ENCODE measurements around the gene CPVL.

The CPVL gene

DNA sequence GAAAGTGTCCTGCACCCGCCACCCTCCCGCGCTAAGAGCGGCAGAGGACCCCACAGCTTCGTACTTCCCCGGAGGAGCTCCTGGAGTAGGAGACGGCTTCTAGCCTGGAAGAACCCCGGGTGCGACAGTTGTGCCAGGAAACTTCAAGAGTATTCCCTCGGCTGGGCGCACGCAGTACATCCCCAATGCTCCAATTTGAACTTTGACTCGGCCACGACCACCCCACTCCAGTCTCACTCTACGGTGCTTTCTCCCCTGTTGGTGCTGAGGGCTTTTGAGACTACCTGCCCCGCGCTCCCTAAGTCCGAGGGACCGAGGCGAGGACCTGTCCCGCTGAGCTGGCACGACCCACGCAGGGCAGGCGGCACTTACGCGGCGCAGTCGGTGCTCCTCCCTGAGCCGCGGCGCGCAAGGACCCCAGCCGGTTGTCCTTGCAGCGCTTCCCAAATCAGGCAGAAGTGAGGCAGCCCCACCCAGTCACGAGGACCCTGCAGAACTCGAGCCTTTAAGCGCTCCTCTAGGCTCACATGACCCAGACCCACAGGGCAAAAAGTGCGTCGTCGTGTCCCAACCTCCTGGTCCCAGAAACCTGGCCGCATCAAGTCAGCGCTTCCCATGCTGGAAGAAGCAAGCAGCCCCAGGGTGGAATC is at the start of gene CPVL:
Gene CPVL (minus strand): TSS at position 481 of the 650 bp plus-strand sequence. CDS start 25,476 bp downstream, outside the sequence.
- H3K4me1 ChIP-seq (ENCODE audit: control insufficient read depth, insufficient read depth, low read length) = peaks cover 3% of the 10 kb centered on the region
- peaks cover 7% of the 10 kb centered on the region for H3K27me3 ChIP-seq (ENCODE audit: control insufficient read depth, insufficient read depth, low read length)
- no peak within 1 kb of the TSS for H3K9ac ChIP-seq (ENCODE audit: low read length)
- peak within 1 kb of the TSS; percentile 54 for H3K4me3 ChIP-seq (ENCODE audit: low read length)
- H3K36me3 ChIP-seq (ENCODE audit: control insufficient read depth, insufficient read depth, low read length) = no peaks in the 10 kb centered on the region
- H3K27ac ChIP-seq (ENCODE audit: low read depth, low read length) = no peak within 1 kb of the TSS

- Histone ChIP-seq H3K27ac (ENCODE audit: low read depth, low read length) (no peak within 1 kb of the TSS), H3K4me1 (ENCODE audit: control insufficient read depth, insufficient read depth, low read length) (no peaks in the 10 kb centered on the region), H3K9ac (ENCODE audit: low read length) (peak within 1 kb of the TSS; percentile 16), H3K4me3 (ENCODE audit: low read length) (peak within 1 kb of the TSS; percentile 85), H3K27me3 (ENCODE audit: control insufficient read depth, insufficient read depth, low read length) (no peaks in the 10 kb centered on the region), H3K36me3 (ENCODE audit: control insufficient read depth, insufficient read depth, low read length) (no peaks in the 10 kb centered on the region)
Measured at GRCh38 chr7:29194594-29195427, 48.5 kb upstream of the CPVL start, which contains the start of gene CHN2. Gene CHN2 (plus strand): TSS chr7:29194775.

- Histone ChIP-seq H3K9ac (ENCODE audit: low read length) (no peak overlapping the region), H3K4me1 (ENCODE audit: control insufficient read depth, insufficient read depth, low read length) (no peaks in the 10 kb centered on the region), H3K36me3 (ENCODE audit: control insufficient read depth, insufficient read depth, low read length) (no peaks in the 10 kb centered on the region), H3K4me3 (ENCODE audit: low read length) (peak overlapping the region; percentile 85), H3K27ac (ENCODE audit: low read depth, low read length) (no peak overlapping the region), H3K27me3 (ENCODE audit: control insufficient read depth, insufficient read depth, low read length) (no peaks in the 10 kb centered on the region)
Measured at GRCh38 chr7:29194206-29194593, 47.9 kb upstream of the CPVL start.

DNA sequence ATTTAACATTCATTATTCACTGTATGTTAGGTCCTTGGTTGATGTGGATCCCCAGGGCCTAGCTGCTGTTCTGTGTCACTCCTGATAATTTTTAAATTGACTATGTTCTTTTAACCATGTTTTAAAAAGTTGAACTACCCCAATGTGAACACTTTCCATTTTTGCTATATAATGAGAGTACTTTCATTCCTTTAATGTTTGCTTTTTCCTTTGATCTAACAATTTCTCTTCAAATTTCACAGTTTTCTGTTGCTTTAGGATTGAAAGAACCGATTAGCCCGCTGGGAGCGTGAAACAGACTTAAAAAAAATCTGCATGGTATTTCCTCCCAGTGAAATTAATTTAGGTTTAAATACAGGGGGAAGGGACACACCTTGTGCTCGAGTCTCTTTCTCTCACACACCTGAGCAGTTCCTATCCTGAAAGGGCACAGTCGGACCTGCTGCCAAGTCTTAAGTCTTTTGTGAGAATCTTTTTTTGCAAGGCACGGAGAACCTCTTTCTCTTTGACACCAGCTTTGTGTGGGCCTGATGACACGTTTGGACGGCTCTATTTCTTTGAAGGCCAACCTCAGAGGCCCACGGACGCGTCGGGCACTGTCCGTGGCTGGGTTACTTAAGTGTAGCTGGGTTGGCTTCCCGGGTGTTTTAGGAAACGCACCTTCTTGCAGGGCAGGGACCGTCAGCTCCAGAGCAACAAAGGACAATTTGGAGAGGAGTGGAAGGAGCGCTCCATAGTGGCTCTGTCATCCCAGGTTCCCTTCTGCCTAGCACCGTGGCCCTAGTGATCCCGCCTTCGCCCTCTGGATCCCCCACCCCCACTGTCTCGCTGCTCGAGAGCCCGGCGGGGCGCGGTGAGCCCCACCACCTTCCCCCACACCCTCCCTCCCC is 47.2 kb upstream of the CPVL start:
- peak overlapping the region; percentile 85 for H3K4me3 ChIP-seq (ENCODE audit: low read length)
- no peaks in the 10 kb centered on the region for H3K27me3 ChIP-seq (ENCODE audit: control insufficient read depth, insufficient read depth, low read length)
- H3K9ac ChIP-seq (ENCODE audit: low read length) = no peak overlapping the region
- no peaks in the 10 kb centered on the region for H3K36me3 ChIP-seq (ENCODE audit: control insufficient read depth, insufficient read depth, low read length)
- H3K27ac ChIP-seq (ENCODE audit: low read depth, low read length) = no peak overlapping the region
- H3K4me1 ChIP-seq (ENCODE audit: control insufficient read depth, insufficient read depth, low read length) = no peaks in the 10 kb centered on the region

- H3K36me3 ChIP-seq (ENCODE audit: control insufficient read depth, insufficient read depth, low read length) = no peaks in the 10 kb centered on the region
- no peak overlapping the region for H3K27ac ChIP-seq (ENCODE audit: low read depth, low read length)
- H3K4me3 ChIP-seq (ENCODE audit: low read length) = no peak overlapping the region
- no peaks in the 10 kb centered on the region for H3K4me1 ChIP-seq (ENCODE audit: control insufficient read depth, insufficient read depth, low read length)
- no peak overlapping the region for H3K9ac ChIP-seq (ENCODE audit: low read length)
- no peaks in the 10 kb centered on the region for H3K27me3 ChIP-seq (ENCODE audit: control insufficient read depth, insufficient read depth, low read length)
Measured at GRCh38 chr7:29192811-29193210, 46.5 kb upstream of the CPVL start.

- no peaks in the 10 kb centered on the region for H3K4me1 ChIP-seq (ENCODE audit: control insufficient read depth, insufficient read depth, low read length)
- no peak overlapping the region for H3K27ac ChIP-seq (ENCODE audit: low read depth, low read length)
- no peak overlapping the region for H3K9ac ChIP-seq (ENCODE audit: low read length)
- no peak overlapping the region for H3K4me3 ChIP-seq (ENCODE audit: low read length)
- no peaks in the 10 kb centered on the region for H3K36me3 ChIP-seq (ENCODE audit: control insufficient read depth, insufficient read depth, low read length)
- H3K27me3 ChIP-seq (ENCODE audit: control insufficient read depth, insufficient read depth, low read length) = no peaks in the 10 kb centered on the region
Measured at GRCh38 chr7:29192323-29192722, 46.0 kb upstream of the CPVL start.

DNA sequence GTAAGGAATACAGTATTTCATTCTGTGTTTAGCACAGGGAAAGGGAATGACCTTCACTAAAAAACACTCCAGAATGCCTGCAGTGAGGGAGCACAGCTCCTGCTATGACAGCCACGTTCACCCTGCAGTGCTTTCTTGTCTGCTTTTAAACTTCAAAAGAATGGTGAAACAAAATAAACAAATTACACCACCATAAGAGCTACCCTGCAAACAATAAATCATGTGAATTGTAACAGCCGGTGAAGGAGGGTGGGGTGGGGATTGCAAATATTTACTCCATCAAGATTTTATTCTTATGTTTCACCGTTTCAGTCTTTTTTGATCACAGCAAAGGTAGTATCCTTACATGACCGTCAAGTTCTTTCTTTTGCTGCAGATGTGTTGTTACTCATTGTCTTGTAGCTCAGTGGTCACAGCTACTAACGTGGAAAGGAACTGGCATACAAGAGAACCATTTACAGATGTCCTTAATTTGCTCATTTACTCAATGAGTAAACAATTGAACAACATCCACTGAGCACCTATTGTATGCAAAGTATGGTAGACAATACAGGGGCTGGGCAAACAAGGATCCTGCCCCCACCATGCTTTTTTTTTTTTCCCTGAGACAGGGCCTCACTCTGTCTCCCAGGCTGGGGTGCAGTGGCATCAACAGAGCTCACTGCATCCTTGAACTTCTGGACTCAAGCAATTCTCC is 44.2 kb upstream of the CPVL start:
- Histone ChIP-seq H3K9ac (ENCODE audit: low read length) (no peak overlapping the region), H3K4me1 (ENCODE audit: control insufficient read depth, insufficient read depth, low read length) (no peaks in the 10 kb centered on the region), H3K36me3 (ENCODE audit: control insufficient read depth, insufficient read depth, low read length) (no peaks in the 10 kb centered on the region), H3K27ac (ENCODE audit: low read depth, low read length) (no peak overlapping the region), H3K4me3 (ENCODE audit: low read length) (no peak overlapping the region), H3K27me3 (ENCODE audit: control insufficient read depth, insufficient read depth, low read length) (no peaks in the 10 kb centered on the region)

DNA sequence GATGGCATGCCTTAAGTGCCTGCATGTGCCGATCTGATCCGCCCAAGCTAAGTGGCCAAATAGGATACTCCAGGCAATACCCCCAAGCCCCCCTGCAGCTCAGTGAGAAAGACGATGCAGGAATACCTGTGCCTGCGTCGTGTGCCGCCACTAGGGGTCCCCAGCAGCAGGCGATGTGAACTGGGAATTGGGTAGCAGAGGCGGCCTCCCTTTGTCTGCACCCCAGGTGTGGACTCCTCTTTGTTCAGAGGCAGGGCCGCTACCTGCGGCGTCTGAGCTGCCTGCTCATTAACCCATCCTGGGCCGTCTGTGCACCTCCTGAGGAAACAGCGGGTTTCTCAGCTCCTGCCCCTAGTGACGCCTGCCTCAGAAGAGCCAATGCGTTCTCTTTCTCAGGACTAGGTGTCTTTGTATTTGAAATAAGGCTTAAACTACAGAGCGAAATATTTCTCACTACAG is 43.4 kb upstream of the CPVL start:
- H3K4me3 ChIP-seq (ENCODE audit: low read length) = no peak overlapping the region
- H3K27me3 ChIP-seq (ENCODE audit: control insufficient read depth, insufficient read depth, low read length) = no peaks in the 10 kb centered on the region
- H3K9ac ChIP-seq (ENCODE audit: low read length) = no peak overlapping the region
- H3K4me1 ChIP-seq (ENCODE audit: control insufficient read depth, insufficient read depth, low read length) = no peaks in the 10 kb centered on the region
- H3K27ac ChIP-seq (ENCODE audit: low read depth, low read length) = no peak overlapping the region
- H3K36me3 ChIP-seq (ENCODE audit: control insufficient read depth, insufficient read depth, low read length) = no peaks in the 10 kb centered on the region

- no peak overlapping the region for H3K4me3 ChIP-seq (ENCODE audit: low read length)
- H3K36me3 ChIP-seq (ENCODE audit: control insufficient read depth, insufficient read depth, low read length) = no peaks in the 10 kb centered on the region
- H3K9ac ChIP-seq (ENCODE audit: low read length) = no peak overlapping the region
- H3K27ac ChIP-seq (ENCODE audit: low read depth, low read length) = no peak overlapping the region
- no peaks in the 10 kb centered on the region for H3K27me3 ChIP-seq (ENCODE audit: control insufficient read depth, insufficient read depth, low read length)
- H3K4me1 ChIP-seq (ENCODE audit: control insufficient read depth, insufficient read depth, low read length) = no peaks in the 10 kb centered on the region
Measured at GRCh38 chr7:29185613-29186012, 39.3 kb upstream of the CPVL start.

DNA sequence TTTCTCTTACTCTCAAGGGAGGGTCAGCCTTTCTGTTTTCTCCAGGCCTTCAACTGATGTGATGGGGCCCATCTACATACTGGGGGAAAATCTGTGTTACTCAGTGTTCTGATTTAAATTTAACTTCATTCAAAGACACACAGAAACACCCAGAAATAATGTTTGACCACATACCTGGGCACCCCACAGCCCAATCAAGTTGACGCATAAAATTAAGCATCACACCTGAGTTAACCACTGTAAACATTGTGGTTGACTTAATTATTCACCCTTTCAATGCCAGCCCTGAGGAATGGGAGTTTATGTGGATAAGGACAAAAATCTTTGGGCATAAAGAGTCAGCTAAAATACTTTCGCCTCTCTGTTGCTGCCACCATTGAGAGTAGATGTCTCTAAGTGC is 38.3 kb upstream of the CPVL start:
- no peaks in the 10 kb centered on the region for H3K36me3 ChIP-seq (ENCODE audit: control insufficient read depth, insufficient read depth, low read length)
- no peak overlapping the region for H3K27ac ChIP-seq (ENCODE audit: low read depth, low read length)
- no peak overlapping the region for H3K9ac ChIP-seq (ENCODE audit: low read length)
- H3K4me1 ChIP-seq (ENCODE audit: control insufficient read depth, insufficient read depth, low read length) = no peaks in the 10 kb centered on the region
- H3K27me3 ChIP-seq (ENCODE audit: control insufficient read depth, insufficient read depth, low read length) = no peaks in the 10 kb centered on the region
- H3K4me3 ChIP-seq (ENCODE audit: low read length) = no peak overlapping the region

GRCh38 chr7:29179115-29179514 is 32.8 kb upstream of the CPVL start:
- Histone ChIP-seq H3K4me3 (ENCODE audit: low read length) (no peak overlapping the region), H3K4me1 (ENCODE audit: control insufficient read depth, insufficient read depth, low read length) (no peaks in the 10 kb centered on the region), H3K27ac (ENCODE audit: low read depth, low read length) (no peak overlapping the region), H3K9ac (ENCODE audit: low read length) (no peak overlapping the region), H3K36me3 (ENCODE audit: control insufficient read depth, insufficient read depth, low read length) (no peaks in the 10 kb centered on the region), H3K27me3 (ENCODE audit: control insufficient read depth, insufficient read depth, low read length) (no peaks in the 10 kb centered on the region)

All from rectal smooth muscle tissue (tissue), 1 donor.